Keratinocyte (primary cell): ENCODE measurements around the gene LRRC3C. TPM values are rescaled to one million over a fixed set of nuclear protein-coding genes. Genes with fewer than 3 reads are reported as not detected.

Experiments used
- DNase-seq: peaks from one replicate; pipeline ENCODE4 v3.0.0-alpha.2; 2011; ENCODE audit warnings: low read depth, missing footprints, low spot score
- FAIRE-seq: peaks from 2 replicates; lab custom pipeline; 2011; peaks lifted over from hg19 to GRCh38; lab: Jason Lieb, UNC
- H2AFZ ChIP-seq: 2 replicates; pipeline ENCODE4 v1.6.0; 2012; ENCODE audit warnings: low read length, control low read depth, inconsistent platforms; ENCODE audit not compliant: control insufficient read depth
- H3K27ac ChIP-seq: 2 replicates; pipeline ENCODE4 v1.5.1; 2011; ENCODE audit warnings: low read length; ENCODE audit not compliant: control insufficient read depth, insufficient read depth
- H3K27me3 ChIP-seq: 3 replicates; pipeline ENCODE4 v1.6.0; 2011; ENCODE audit warnings: low read length; ENCODE audit not compliant: control insufficient read depth, insufficient read depth; ENCODE audit errors: extremely low read depth
- H3K36me3 ChIP-seq, 2 experiments: 2 replicates in 1 of 2; 3 replicates in 1 of 2; pipeline ENCODE4 v1.5.1; 2011; ENCODE audit warnings: low read length in 2 of 2, mild to moderate bottlenecking in 1 of 2; ENCODE audit not compliant: control insufficient read depth in 2 of 2, insufficient read depth in 2 of 2; ENCODE audit errors: extremely low read depth in 1 of 2
- H3K4me1 ChIP-seq: 3 replicates; pipeline ENCODE4 v1.5.1; 2011; ENCODE audit warnings: low read length; ENCODE audit not compliant: control insufficient read depth, insufficient read depth; ENCODE audit errors: extremely low read depth
- H3K4me2 ChIP-seq: 3 replicates; pipeline ENCODE4 v1.6.0; 2011; ENCODE audit warnings: low read depth, low read length; ENCODE audit not compliant: control insufficient read depth, insufficient read depth; ENCODE audit errors: extremely low read depth
- H3K4me3 ChIP-seq, 3 experiments: fragments of 200-600 bp in 1 of 3; sonication (generic) in 1 of 3; 2 replicates in 2 of 3; 3 replicates in 1 of 3; pipeline ENCODE4 v1.5.1; 2011 to 2016; ENCODE audit warnings: low read length in 3 of 3, mild to moderate bottlenecking in 3 of 3, control low read depth in 2 of 3, inconsistent platforms in 1 of 3, low read depth in 1 of 3, mixed read lengths in 1 of 3, mixed run types in 1 of 3, moderate library complexity in 1 of 3; ENCODE audit not compliant: control insufficient read depth in 2 of 3, insufficient read depth in 2 of 3; ENCODE audit errors: extremely low read depth in 1 of 3
- H3K79me2 ChIP-seq: 2 replicates; pipeline ENCODE4 v1.6.0; 2012; ENCODE audit warnings: low read length; ENCODE audit not compliant: control insufficient read depth, insufficient read depth
- H3K9ac ChIP-seq: 3 replicates; pipeline ENCODE4 v1.6.0; 2011; ENCODE audit warnings: low read length; ENCODE audit not compliant: control insufficient read depth, insufficient read depth; ENCODE audit errors: extremely low read depth
- H3K9me1 ChIP-seq: 3 replicates; pipeline ENCODE4 v1.6.0; 2011; ENCODE audit warnings: low read length; ENCODE audit not compliant: control insufficient read depth, insufficient read depth; ENCODE audit errors: extremely low read depth
- H3K9me3 ChIP-seq: 2 replicates; pipeline ENCODE4 v1.5.1; 2012; ENCODE audit warnings: low read depth, low read length; ENCODE audit not compliant: control insufficient read depth
- H4K20me1 ChIP-seq: 3 replicates; pipeline ENCODE4 v1.6.0; 2011; ENCODE audit warnings: low read length; ENCODE audit not compliant: control insufficient read depth, insufficient read depth; ENCODE audit errors: extremely low read depth
- CTCF ChIP-seq, 3 experiments: IDR thresholded peaks in 1 of 3; conservative IDR thresholded peaks in 1 of 3; optimal IDR thresholded peaks in 1 of 3; 2 replicates in 2 of 3; 3 replicates in 1 of 3; pipeline versions ENCODE3 to v1.5.1; 2011; ENCODE audit warnings: low read length in 3 of 3, mild to moderate bottlenecking in 3 of 3, moderate library complexity in 2 of 3, control low read depth in 1 of 3, inconsistent platforms in 1 of 3; ENCODE audit not compliant: insufficient read depth in 2 of 3; ENCODE audit errors: extremely low read depth in 1 of 3
- EZH2 ChIP-seq: IDR thresholded peaks from one replicate; pipeline ENCODE4 v1.6.1; 2012; ENCODE audit warnings: inconsistent platforms, mild to moderate bottlenecking, low read length, moderate library complexity
- dilution Hi-C: fragments of 300-500 bp; cut with MboI; formaldehyde crosslinking; loops from one replicate; pipeline ENCODE4 v1.7.0; 2020; ENCODE audit warnings: low sequenced_read_pairs; ENCODE audit not compliant: extremely low pct_ligation_motif_present
- polyA plus RNA-seq, 5 experiments: library from polyadenylated mRNA; depleted of rRNA in 3 of 5; stranded (reverse) in 3 of 5; stranded (forward) in 1 of 5; unstranded in 1 of 5; fragments of >200 nt; gene quantifications; 1 replicate in 1 of 5; 2 replicates in 3 of 5; 3 replicates in 1 of 5; pipeline versions ENCODE4 v1.2.1 to v1.2.3, GENCODE V29; 2011 to 2012; ENCODE audit warnings: missing spikeins in 2 of 5, low read depth in 1 of 5, low replicate concordance in 1 of 5

The LRRC3C gene
- polyA plus RNA-seq, 1 donor (not counting 4 experiments of a cell fraction or from before 2014, with no cell fraction given), result not detected

GRCh38 chr17:39933912-39934311 is 6.4 kb downstream of the LRRC3C start:
- no peak for FAIRE-seq
- H3K27me3 ChIP-seq, result no peaks in the 10 kb centered on the region
- H3K79me2 ChIP-seq, result no peaks in the 10 kb centered on the region
- no peak for DNase-seq
- dilution Hi-C loops, result no loop called here
- no peak overlapping the region for H3K4me3 ChIP-seq
- no peak overlapping the region for H3K9ac ChIP-seq
- no peak overlapping the region for H3K4me2 ChIP-seq
- no peaks in the 10 kb centered on the region for H3K9me1 ChIP-seq
- no peaks in the 10 kb centered on the region for H3K9me3 ChIP-seq
- no peaks in the 10 kb centered on the region for H4K20me1 ChIP-seq
- no peak overlapping the region for H3K27ac ChIP-seq
- no peak overlapping the region for H2AFZ ChIP-seq
- peaks cover 16% of the 10 kb centered on the region for H3K4me1 ChIP-seq
- H3K36me3 ChIP-seq, result no peaks in the 10 kb centered on the region
- TF ChIP-seq CTCF (optimal IDR thresholded peaks at IDR 0.05 in 1 of 3, IDR thresholded peaks at IDR 0.05 in 1 of 3, conservative IDR thresholded peaks at IDR 0.05 in 1 of 3; ENCODE audit: extremely low read depth in 1 of 3, insufficient read depth in 2 of 3, low read length in 3 of 3) (no peak), EZH2 (no peak)

- no peaks in the 10 kb centered on the region for H4K20me1 ChIP-seq
- H3K4me2 ChIP-seq, result no peak overlapping the region
- H3K27me3 ChIP-seq, result no peaks in the 10 kb centered on the region
- TF ChIP-seq EZH2 (no peak), CTCF (optimal IDR thresholded peaks at IDR 0.05 in 1 of 3, IDR thresholded peaks at IDR 0.05 in 1 of 3, conservative IDR thresholded peaks at IDR 0.05 in 1 of 3; ENCODE audit: extremely low read depth in 1 of 3, insufficient read depth in 2 of 3, low read length in 3 of 3) (no peak)
- dilution Hi-C loops, result no loop called here
- no peaks in the 10 kb centered on the region for H3K36me3 ChIP-seq
- H3K9me3 ChIP-seq, result no peaks in the 10 kb centered on the region
- no peak for FAIRE-seq
- H3K4me3 ChIP-seq, result no peak overlapping the region
- no peaks in the 10 kb centered on the region for H3K9me1 ChIP-seq
- H3K79me2 ChIP-seq, result no peaks in the 10 kb centered on the region
- no peak overlapping the region for H3K27ac ChIP-seq
- no peak overlapping the region for H2AFZ ChIP-seq
- peaks cover 12% of the 10 kb centered on the region for H3K4me1 ChIP-seq
- H3K9ac ChIP-seq, result no peak overlapping the region
- DNase-seq, result no peak
Measured at GRCh38 chr17:39934324-39934723, 6.8 kb downstream of the LRRC3C start.
